K562 (cell line): Measurements from ENCODE around the gene GNAL.

Experiments
- CREM ChIP-seq: IDR thresholded peaks from 2 replicates; pipeline ENCODE4 v1.6.1; 2014; ENCODE audit warnings: antibody characterized with exemption, low read depth
- GTF2F1 ChIP-seq: IDR thresholded peaks from 2 replicates; pipeline ENCODE4 v1.6.1; 2011; ENCODE audit warnings: low read depth, low read length, improper control_type of control experiment
- KHSRP ChIP-seq: fragments of 450-650 bp; IDR thresholded peaks from 2 replicates; pipeline ENCODE4 v1.6.1; 2017
- MAFF ChIP-seq: IDR thresholded peaks from 2 replicates; pipeline ENCODE4 v1.6.1; 2012; ENCODE audit warnings: low read length, improper control_type of control experiment
- MAFK ChIP-seq: IDR thresholded peaks from 2 replicates; pipeline ENCODE4 v1.6.1; 2011; ENCODE audit warnings: low read length, improper control_type of control experiment
- NCOA1 ChIP-seq: fragments of 450-650 bp; IDR thresholded peaks from 2 replicates; pipeline ENCODE4 v1.6.1; 2016; ENCODE audit warnings: low read depth
- SMAD1 ChIP-seq: fragments of 150-350 bp; IDR thresholded peaks from 2 replicates; pipeline ENCODE4 v1.6.1; 2014; ENCODE audit warnings: low read length, low read depth; ENCODE audit not compliant: partially characterized antibody
- TCF7L2 ChIP-seq: fragments of 150-350 bp; IDR thresholded peaks from 2 replicates; pipeline ENCODE4 v1.6.1; 2016; ENCODE audit warnings: low read depth, mild to moderate bottlenecking, low read length, moderate library complexity
- ZFX ChIP-seq: sonication (generic); formaldehyde crosslinking; IDR thresholded peaks from 2 replicates; pipeline ENCODE4 v1.8.0; 2022; ENCODE audit warnings: mild to moderate bottlenecking, missing genetic modification reagents, moderate library complexity
- ZNF146 ChIP-seq: IDR thresholded peaks from one replicate; pipeline ENCODE4 v1.6.1; 2018; ENCODE audit warnings: missing compliant biosample characterization; ENCODE audit not compliant: unreplicated experiment
- ZNF24 ChIP-seq: fragments of 450-650 bp; IDR thresholded peaks from 2 replicates; pipeline ENCODE4 v1.6.1; 2016
- TF ChIP-seq, protein P1 (sequence below): sonication (generic); formaldehyde crosslinking; IDR thresholded peaks from 2 replicates; pipeline ENCODE4 v1.8.1; 2023; ENCODE audit warnings: mild to moderate bottlenecking, missing genetic modification reagents, moderate library complexity

DNA sequence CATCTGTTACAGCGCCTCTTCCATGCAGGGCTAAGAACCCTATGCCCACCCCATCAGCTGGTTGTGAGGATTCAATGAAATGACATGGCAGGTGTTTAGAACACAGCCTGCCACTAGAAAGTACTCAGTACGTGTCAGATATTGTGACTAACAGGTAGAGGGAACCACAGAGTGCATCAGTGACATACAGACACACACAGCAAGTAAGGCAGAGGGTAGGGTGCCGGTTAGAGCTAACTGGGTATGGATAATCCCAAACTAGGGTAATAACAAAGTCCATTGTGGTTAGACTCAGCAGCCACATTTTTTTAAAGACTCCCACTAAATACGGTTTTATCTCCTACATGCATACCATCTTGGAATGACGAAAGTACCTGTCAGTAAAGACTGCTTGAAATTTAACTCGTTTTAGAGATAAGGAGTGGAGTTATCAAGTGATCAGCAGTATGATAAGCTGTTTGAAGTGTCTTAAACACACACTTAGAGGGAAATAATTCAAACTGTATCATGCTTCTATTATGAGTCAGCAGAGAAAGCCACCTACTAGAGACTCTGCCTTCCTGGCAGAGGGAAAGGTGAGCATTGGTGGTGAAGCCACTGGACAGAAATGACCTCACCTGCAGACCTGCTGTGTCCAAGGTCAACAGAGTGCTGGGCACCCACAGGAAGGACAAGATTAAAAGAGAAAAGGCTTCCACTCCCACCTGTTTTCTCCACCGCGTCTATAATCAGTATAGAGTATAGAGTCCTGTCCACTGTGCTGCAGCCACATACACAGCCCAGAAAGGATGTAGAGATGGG is 198.5 kb downstream of the GNAL start:
- no peak for TF ChIP-seq NCOA1
- TF ChIP-seq, protein P1, sequence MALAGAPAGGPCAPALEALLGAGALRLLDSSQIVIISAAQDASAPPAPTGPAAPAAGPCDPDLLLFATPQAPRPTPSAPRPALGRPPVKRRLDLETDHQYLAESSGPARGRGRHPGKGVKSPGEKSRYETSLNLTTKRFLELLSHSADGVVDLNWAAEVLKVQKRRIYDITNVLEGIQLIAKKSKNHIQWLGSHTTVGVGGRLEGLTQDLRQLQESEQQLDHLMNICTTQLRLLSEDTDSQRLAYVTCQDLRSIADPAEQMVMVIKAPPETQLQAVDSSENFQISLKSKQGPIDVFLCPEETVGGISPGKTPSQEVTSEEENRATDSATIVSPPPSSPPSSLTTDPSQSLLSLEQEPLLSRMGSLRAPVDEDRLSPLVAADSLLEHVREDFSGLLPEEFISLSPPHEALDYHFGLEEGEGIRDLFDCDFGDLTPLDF (CRISPR knock-in tag): no peak
- no peak for TF ChIP-seq ZNF24
- TF ChIP-seq ZNF146: no peak
- no peak for TF ChIP-seq KHSRP
- TF ChIP-seq CREM: no peak
- no peak for TF ChIP-seq MAFK
- no peak for TF ChIP-seq MAFF
- no peak for TF ChIP-seq SMAD1
- TF ChIP-seq TCF7L2: no peak
- TF ChIP-seq ZFX (CRISPR knock-in tag): no peak
- TF ChIP-seq GTF2F1: no peak
